ENCODE results near the gene ATP5F1D. TPM values are rescaled to one million over a fixed set of nuclear protein-coding genes. Genes with fewer than 3 reads are reported as not detected.

ATP5F1D gene
- total and polyA plus RNA-seq, 2 of the 13 experiments (the other 11 are each of a cell fraction or from before 2014, with no cell fraction given) = 39.4 to 78.7 TPM

- intact Hi-C loops (cut with micrococcal nuclease; ENCODE audit: unreplicated experiment) (no loop called here), in situ Hi-C loops (cut with HindIII; ENCODE audit: extremely low pct_ligation_motif_present, low pct_unique_long_range_greater_than_20kb) (no loop called here)
- FAIRE-seq = no peak
- POLR2A ChIA-PET = interaction anchor here (1.3 to 13.7 kb wide), 8 partner anchors 10 to 156 kb away, joined by 4 to 668 read pairs (median 6); partner anchors contain the start of genes ATP5F1D, CIRBP and FAM174C
- no peaks in the 10 kb centered on the region for H3K9me3 ChIP-seq (ENCODE audit: low read length)
- CTCF ChIA-PET (ENCODE audit: low intra/inter-chr PET ratio, low total read pairs) = no interaction called here
- peak overlapping the region in 1 of 3 experiments; percentile 50; a peak in 2 of 6 replicates for H3K4me3 ChIP-seq (replicated peaks in 1 of 3; ENCODE audit: insufficient read depth in 1 of 3, low read depth in 2 of 3, low read length in 3 of 3)
- H3K27me3 ChIP-seq (ENCODE audit: control insufficient read depth in 1 of 2, insufficient read depth in 2 of 2, low read length in 2 of 2) = no peaks in the 10 kb centered on the region; a peak in 1 of 5 replicates
- WGBS (ENCODE audit: low lambda C conversion rate) = 94% methylated on average over 21 of the region's 37 CpGs
- no peak overlapping the region for H2AFZ ChIP-seq (ENCODE audit: low read length)
- BruUV-seq (replicated peaks) = no TSS peak
- no peak for ATAC-seq
- peaks cover 58% of the 10 kb centered on the region for H3K4me1 ChIP-seq (ENCODE audit: insufficient read depth, low read length)
- H3K36me3 ChIP-seq (replicated peaks in 1 of 2; ENCODE audit: control insufficient read depth in 1 of 2, insufficient read depth in 2 of 2, low read length in 2 of 2) = peaks cover 20 to 48% of the 10 kb centered on the region in 2 experiments
- peak overlapping the region; percentile 87 for H3K4me2 ChIP-seq (ENCODE audit: low read depth, low read length)
- H3K27ac ChIP-seq (ENCODE audit: extremely low read length, insufficient read depth, low read length) = peak overlapping the region; percentile 94
- H3K9ac ChIP-seq (ENCODE audit: insufficient read depth, low read depth, low read length) = peak overlapping the region; percentile 92; the same call in 1 of the 2 replicates
- peaks cover 64% of the 10 kb centered on the region; the same call in 1 of the 2 replicates for H4K20me1 ChIP-seq (ENCODE audit: insufficient read depth, low read length)
- peaks cover 35% of the 10 kb centered on the region for H3K79me2 ChIP-seq (ENCODE audit: insufficient read depth, low read length)
- DNase-seq (ENCODE audit: low spot score) = no peak
- TF ChIP-seq ZFP91 (CRISPR knock-in tag; IDR thresholded peaks at IDR 0.05; ENCODE audit: borderline replicate concordance) = 0 out of 2 replicates have a peak, but pooled peaks have one; percentile 3
- peak; percentile 22 for TF ChIP-seq JARID2 (CRISPR knock-in tag; IDR thresholded peaks at IDR 0.05; ENCODE audit: insufficient replicate concordance)
- peak; percentile 55 for TF ChIP-seq HNRNPK (IDR thresholded peaks at IDR 0.05; ENCODE audit: low read depth, low read length, poor library complexity, severe bottlenecking)
- TF ChIP-seq FOXO4 (CRISPR knock-in tag; conservative IDR thresholded peaks at IDR 0.05) = no peak
- no peak for TF ChIP-seq NCOA5 (CRISPR knock-in tag; IDR thresholded peaks at IDR 0.05)
- TF ChIP-seq ZBTB38 (CRISPR knock-in tag; IDR thresholded peaks at IDR 0.05) = peak; percentile 79; the same call in 1 of the 2 replicates
- TF ChIP-seq ATRX (CRISPR knock-in tag; IDR thresholded peaks at IDR 0.05; ENCODE audit: borderline replicate concordance) = no peak
- no peak for TF ChIP-seq PHF21A (CRISPR knock-in tag; IDR thresholded peaks at IDR 0.05)
- TF ChIP-seq SAFB2 (CRISPR knock-in tag; IDR thresholded peaks at IDR 0.05; ENCODE audit: borderline replicate concordance, low read depth) = peak; percentile 55; the same call in 1 of the 2 replicates
- no peak for TF ChIP-seq ZNF761 (CRISPR knock-in tag; conservative IDR thresholded peaks at IDR 0.05)
- TF ChIP-seq SIX1 (CRISPR knock-in tag; IDR thresholded peaks at IDR 0.05; ENCODE audit: borderline replicate concordance) = no peak
- no peak for TF ChIP-seq ZNF800 (CRISPR knock-in tag; IDR thresholded peaks at IDR 0.05)
- no peak for TF ChIP-seq GMEB2 (CRISPR knock-in tag; IDR thresholded peaks at IDR 0.05; ENCODE audit: low read depth)
- 0 out of 2 replicates have a peak, but pooled peaks have one; percentile 33 for TF ChIP-seq ZNF790 (CRISPR knock-in tag; IDR thresholded peaks at IDR 0.05; ENCODE audit: borderline replicate concordance)
- TF ChIP-seq REXO4 (CRISPR knock-in tag; IDR thresholded peaks at IDR 0.05; ENCODE audit: borderline replicate concordance) = no peak
- no peak for TF ChIP-seq SP1 (IDR thresholded peaks at IDR 0.05)
- TF ChIP-seq SP1 (CRISPR knock-in tag; IDR thresholded peaks at IDR 0.05) = 0 out of 2 replicates have a peak, but pooled peaks have one; percentile 37
- TF ChIP-seq SP140L (CRISPR knock-in tag; IDR thresholded peaks at IDR 0.05; ENCODE audit: borderline replicate concordance) = no peak
Measured at GRCh38 chr19:1254081-1254527, 12.6 kb downstream of the ATP5F1D start.

All from HepG2 (cell line).